Ovary (tissue), 9 donors: ENCODE measurements around the gene USF2. TPM values are rescaled to one million over a fixed set of nuclear protein-coding genes. Genes with fewer than 3 reads are reported as not detected.

Source experiments
- DNase-seq, 5 donors: peaks; one replicate each; pipeline ENCODE4 v3.0.0-alpha.2; 2019 to 2020
- H3K27ac ChIP-seq, 2 donors: fragments of 200-600 bp; one replicate each; pipeline versions ENCODE4 v1.5.1 to v1.8.0; 2019 to 2022
- H3K27me3 ChIP-seq: fragments of 200-600 bp; one replicate; pipeline ENCODE4 v1.8.0; 2022
- H3K36me3 ChIP-seq: fragments of 200-600 bp; sonication (generic); one replicate; pipeline ENCODE4 v1.5.1; 2019
- H3K4me1 ChIP-seq: one replicate; pipeline ENCODE4 v1.8.1; 2013; ENCODE audit warnings: mild to moderate bottlenecking, moderate library complexity; ENCODE audit not compliant: insufficient read depth
- H3K4me3 ChIP-seq: fragments of 200-600 bp; sonication (generic); one replicate; pipeline ENCODE4 v1.5.1; 2017
- H3K9me3 ChIP-seq, 2 donors: fragments of 200-600 bp in 1 of 2; sonication (generic) in 1 of 2; one replicate each; pipeline versions ENCODE4 v1.5.1 to v1.8.1; 2013 to 2019; ENCODE audit warnings: mild to moderate bottlenecking in 1 of 2, moderate library complexity in 1 of 2
- CTCF ChIP-seq, 3 donors: fragments of 450-650 bp in 2 of 3; fragments of 200-600 bp in 1 of 3; IDR thresholded peaks; one replicate each; pipeline versions ENCODE4 v1.5.1 to v1.8.0; 2016 to 2022; ENCODE audit warnings: antibody characterized with exemption in 3 of 3, mild to moderate bottlenecking in 1 of 3
- EP300 ChIP-seq: sonication (generic); formaldehyde crosslinking; IDR thresholded peaks from one replicate; pipeline ENCODE4 v1.6.1; 2017; ENCODE audit warnings: antibody characterized with exemption
- POLR2A ChIP-seq: fragments of 450-650 bp; IDR thresholded peaks from one replicate; pipeline ENCODE4 v1.6.1; 2017; ENCODE audit warnings: antibody characterized with exemption, mild to moderate bottlenecking, moderate library complexity
- WGBS, 3 donors: extraction: QIAGEN DNeasy Blood & Tissue Kit in 1 of 3; methylation state at CpG; one replicate each; pipeline versions ENCODE4 v1.1.5 to v1.1.7; 2013 to 2017; 5-methylcytosine and 5-hydroxymethylcytosine counted together
- intact Hi-C, 4 donors: fragments of 100-400 bp; cut with DNase I; formaldehyde crosslinking; loops; one replicate each; pipeline versions ENCODE4 v1.11.0 to v1.15.1; 2022 to 2023
- polyA plus RNA-seq, 2 donors: library from polyadenylated mRNA; stranded (reverse); fragments of 200-250 nt in 1 of 2; fragments of 350-450 nt in 1 of 2; fragmentation: Illumina TruSeq in 1 of 2; extraction: RNeasy Lipid Tissue Mini Kit (QIAGEN cat#74804) in 1 of 2; gene quantifications; one replicate each; pipeline ENCODE4 v1.2.3, GENCODE V29; 2013 to 2014
- total RNA-seq, 7 donors: library from RNA; depleted of rRNA in 2 of 7; stranded (reverse); fragments of >200 nt in 2 of 7; fragmentation: NEBNext Ultra II Directional in 3 of 7; extraction: Animal tissue kit (Norgen Biotek cat#: 25700) in 3 of 7; gene quantifications; one replicate each; pipeline versions ENCODE4 v1.1.0 to v1.2.4, GENCODE V29; 2016 to 2023
- donor health status: DM: no; HTN: no; CAD: no; lungs with moderate emphysema.
- donor health status: DM: no; HTN: no; CAD: no.
- donor health status: Bipolar disorder and iron deficiency.
- donor health status: DM: yes; HTN: yes; CAD: no.
- donor health status: DM: no; HTN: no; CAD: no.
- donor health status: DM: yes; HTN: yes; CAD: no.

Gene USF2
- total and polyA plus RNA-seq, 9 donors, result 105 to 218 (median 159) TPM

DNA sequence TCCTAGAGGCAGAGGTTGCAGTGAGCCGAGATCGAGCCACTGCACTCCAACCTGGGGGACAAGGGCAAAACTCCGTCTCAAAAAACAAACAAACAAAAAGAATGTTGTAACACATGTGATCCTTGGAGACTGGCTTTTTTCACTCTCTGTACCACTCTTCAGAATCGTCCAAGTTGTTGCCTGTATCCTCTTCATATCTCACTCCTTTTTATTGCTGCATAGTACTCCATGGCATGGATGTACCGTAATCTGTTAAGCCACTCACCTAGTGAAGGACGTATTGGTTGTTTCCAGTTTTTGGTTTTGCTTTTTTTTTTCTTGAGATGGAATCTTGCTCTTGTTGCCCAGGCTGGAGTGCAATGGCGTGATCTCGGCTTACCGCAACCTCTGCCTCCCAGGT is 53.3 kb downstream of the USF2 start:
- TF ChIP-seq CTCF (IDR thresholded peaks at IDR 0.05) (no peak), EP300 (no peak), POLR2A (no peak)

GRCh38 chr19:35327642-35328041 is 58.9 kb downstream of the USF2 start:
- no peaks in the 10 kb centered on the region for H3K4me1 ChIP-seq
- DNase-seq, result no peak
- H3K27me3 ChIP-seq, result no peaks in the 10 kb centered on the region
- WGBS, 3 donors, result 83 to 87% (median 84%) methylated on average over 4 of the region's 4 CpGs
- no peak overlapping the region for H3K27ac ChIP-seq
- no peaks in the 10 kb centered on the region for H3K9me3 ChIP-seq
- no peak for TF ChIP-seq POLR2A
- no peak for TF ChIP-seq EP300
- TF ChIP-seq CTCF (IDR thresholded peaks at IDR 0.05), result no peak
- no peaks in the 10 kb centered on the region for H3K36me3 ChIP-seq
- intact Hi-C loops, result no loop called here
- no peak overlapping the region for H3K4me3 ChIP-seq

More for the DNA sequence above, 53.3 kb downstream of the USF2 start:
- no peaks in the 10 kb centered on the region for H3K36me3 ChIP-seq
- no peaks in the 10 kb centered on the region for H3K9me3 ChIP-seq
- peaks cover 11% of the 10 kb centered on the region for H3K4me1 ChIP-seq
- H3K27me3 ChIP-seq, result no peaks in the 10 kb centered on the region
- WGBS, 3 donors, result 95 to 96% (median 95%) methylated on average over 9 of the region's 9 CpGs
- H3K27ac ChIP-seq, result no peak overlapping the region
- intact Hi-C loops, result no loop called here
- DNase-seq, result no peak
- H3K4me3 ChIP-seq, result no peak overlapping the region

- Histone ChIP-seq H3K27ac (no peak within 1 kb of the TSS), H3K4me3 (no peak within 1 kb of the TSS), H3K27me3 (no peaks in the 10 kb centered on the region), H3K4me1 (no peaks in the 10 kb centered on the region), H3K9me3 (no peaks in the 10 kb centered on the region), H3K36me3 (no peaks in the 10 kb centered on the region)
- 84 to 89% (median 86%) methylated on average over 12 of the region's 12 CpGs for WGBS, 3 donors
- TF ChIP-seq CTCF (IDR thresholded peaks at IDR 0.05), result no peak
- TF ChIP-seq EP300, result no peak
- TF ChIP-seq POLR2A, result no peak
- no peak for DNase-seq
- intact Hi-C loops, result no loop called here
Observed at GRCh38 chr19:35328851-35329285, 60.1 kb downstream of the USF2 start, which contains the start of gene CD22. TSS of gene CD22 (plus strand) at chr19:35329187. CDS start at chr19:35332041, 2,854 bp downstream.

- Histone ChIP-seq H3K4me3 (no peak overlapping the region), H3K27ac (no peak overlapping the region), H3K4me1 (no peaks in the 10 kb centered on the region), H3K9me3 (no peaks in the 10 kb centered on the region), H3K36me3 (no peaks in the 10 kb centered on the region), H3K27me3 (no peaks in the 10 kb centered on the region)
- WGBS, 3 donors, result 82 to 91% (median 89%) methylated on average over 3 to 4 of the region's 4 CpGs
- TF ChIP-seq EP300, result no peak
- TF ChIP-seq CTCF (IDR thresholded peaks at IDR 0.05), result no peak
- no peak for TF ChIP-seq POLR2A
- no peak for DNase-seq
- intact Hi-C loops, result no loop called here
Observed at GRCh38 chr19:35329323-35329722, 60.6 kb downstream of the USF2 start.

Other genes with a start within 250 kb of the USF2 start
- 10 to 100 TPM in 3 of 7 donors, 1 to 10 TPM in 3, under 1 TPM in 1; 0.83 to 13.9 (median 5.7) TPM for gene SCN1B, start 238.5 kb upstream of the USF2 start, total RNA-seq
- gene SCN1B, start 238.5 kb upstream of the USF2 start, polyA plus RNA-seq, result 10 to 100 TPM in 1 of 2 donors, 1 to 10 TPM in 1; 3.6 to 10.6 TPM
- gene HPN, start 227.2 kb upstream of the USF2 start, total RNA-seq, result 10 to 100 TPM in 1 of 7 donors, 1 to 10 TPM in 5, under 1 TPM in 1; 0.45 to 21.1 (median 3.8) TPM
- under 1 TPM in 1 of 2 donors, not detected in 1; 0.42 TPM for gene HPN, start 227.2 kb upstream of the USF2 start, polyA plus RNA-seq
- 10 to 100 TPM in 1 of 7 donors, 1 to 10 TPM in 4, under 1 TPM in 1, not detected in 1; 0.25 to 33.2 (median 4.1) TPM for gene FXYD3, start 153.1 kb upstream of the USF2 start, total RNA-seq
- gene FXYD3, start 153.1 kb upstream of the USF2 start, polyA plus RNA-seq, result under 1 TPM in 1 of 2 donors, not detected in 1; 0.23 TPM
- 1 to 10 TPM; 1.9 to 7.5 (median 3.8) TPM for gene LGI4, start 133.9 kb upstream of the USF2 start, total RNA-seq
- gene LGI4, start 133.9 kb upstream of the USF2 start, polyA plus RNA-seq, result 10 to 100 TPM; 11.9 to 13.3 TPM
- 100 to 1,000 TPM in 3 of 7 donors, 10 to 100 TPM in 4; 26.7 to 204 (median 95.8) TPM for gene FXYD1, start 130.1 kb upstream of the USF2 start, total RNA-seq
- 100 to 1,000 TPM in 1 of 2 donors, 10 to 100 TPM in 1; 88.5 to 134 TPM for gene FXYD1, start 130.1 kb upstream of the USF2 start, polyA plus RNA-seq
- 1 to 10 TPM in 3 of 7 donors, under 1 TPM in 3, not detected in 1; 0.30 to 2.8 (median 1.0) TPM for gene FXYD7, start 125.7 kb upstream of the USF2 start, total RNA-seq
- gene FXYD7, start 125.7 kb upstream of the USF2 start, polyA plus RNA-seq, result under 1 TPM in 1 of 2 donors, not detected in 1; 0.38 TPM
- gene FXYD5, start 114.2 kb upstream of the USF2 start, total RNA-seq, result 10 to 100 TPM in 6 of 7 donors, 1 to 10 TPM in 1; 8.2 to 37.1 (median 17.9) TPM
- gene FXYD5, start 114.2 kb upstream of the USF2 start, polyA plus RNA-seq, result 10 to 100 TPM; 31.2 to 79.3 TPM
- gene FAM187B, start 40.2 kb upstream of the USF2 start, total RNA-seq, result not detected
- gene FAM187B, start 40.2 kb upstream of the USF2 start, polyA plus RNA-seq, result under 1 TPM in 1 of 2 donors, not detected in 1; 0.06 TPM
- 10 to 100 TPM in 4 of 7 donors, 1 to 10 TPM in 3; 7.2 to 69.8 (median 12.9) TPM for gene LSR, start 20.0 kb upstream of the USF2 start, total RNA-seq
- 10 to 100 TPM in 1 of 2 donors, 1 to 10 TPM in 1; 3.3 to 13.4 TPM for gene LSR, start 20.0 kb upstream of the USF2 start, polyA plus RNA-seq
- 1 to 10 TPM in 3 of 7 donors, under 1 TPM in 2, not detected in 2; 0.43 to 4.0 (median 1.3) TPM for gene HAMP, start 13.6 kb downstream of the USF2 start, total RNA-seq
- 1 to 10 TPM in 1 of 2 donors, not detected in 1; 1.1 TPM for gene HAMP, start 13.6 kb downstream of the USF2 start, polyA plus RNA-seq
- gene MAG, start 23.2 kb downstream of the USF2 start, total RNA-seq, result 100 to 1,000 TPM in 3 of 7 donors, 10 to 100 TPM in 4; 58.0 to 146 (median 94.2) TPM
- 100 to 1,000 TPM in 1 of 2 donors, 1 to 10 TPM in 1; 1.1 to 106 TPM for gene MAG, start 23.2 kb downstream of the USF2 start, polyA plus RNA-seq
- gene CD22, start 60.2 kb downstream of the USF2 start, total RNA-seq, result 100 to 1,000 TPM in 5 of 7 donors, 10 to 100 TPM in 2; 54.2 to 264 (median 137) TPM
- gene CD22, start 60.2 kb downstream of the USF2 start, polyA plus RNA-seq, result 10 to 100 TPM; 79.4 to 94.2 TPM
- 1 to 10 TPM in 5 of 7 donors, under 1 TPM in 2; 0.11 to 5.0 (median 1.8) TPM for gene FFAR1, start 78.9 kb downstream of the USF2 start, total RNA-seq
- under 1 TPM; 0.32 to 0.67 TPM for gene FFAR1, start 78.9 kb downstream of the USF2 start, polyA plus RNA-seq
- under 1 TPM in 4 of 7 donors, not detected in 3; 0.15 to 0.43 (median 0.21) TPM for gene FFAR3, start 89.5 kb downstream of the USF2 start, total RNA-seq
- gene FFAR3, start 89.5 kb downstream of the USF2 start, polyA plus RNA-seq, result under 1 TPM in 1 of 2 donors, not detected in 1; 0.12 TPM
- gene GPR42, start 102.1 kb downstream of the USF2 start, total RNA-seq, result not detected
- not detected for gene GPR42, start 102.1 kb downstream of the USF2 start, polyA plus RNA-seq
- under 1 TPM in 2 of 7 donors, not detected in 5; 0.20 to 0.32 TPM for gene FFAR2, start 179.3 kb downstream of the USF2 start, total RNA-seq
- gene FFAR2, start 179.3 kb downstream of the USF2 start, polyA plus RNA-seq, result under 1 TPM; 0.32 to 0.47 TPM
- gene KRTDAP, start 221.5 kb downstream of the USF2 start, total RNA-seq, result 1 to 10 TPM in 1 of 7 donors, under 1 TPM in 4, not detected in 2; 0.54 to 1.6 (median 0.75) TPM
- gene KRTDAP, start 221.5 kb downstream of the USF2 start, polyA plus RNA-seq, result not detected
- 100 to 1,000 TPM in 3 of 7 donors, 10 to 100 TPM in 4; 82.1 to 177 (median 98.4) TPM for gene DMKN, start 244.7 kb downstream of the USF2 start, total RNA-seq
- gene DMKN, start 244.7 kb downstream of the USF2 start, polyA plus RNA-seq, result 10 to 100 TPM; 58.3 to 59.0 TPM